Kidney glomerular epithelial cell (primary cell): ENCODE results near the gene HSPG2.
"Not testable (repeated sequence)": the region's sequence is repeated elsewhere in the genome, so short reads cannot be mapped to it uniquely, and the experiment has no call there.

Source experiments
- DNase-seq: peaks from one replicate; lab custom pipeline; 2025; lab: John Stamatoyannopoulos, UW

The HSPG2 gene

GRCh38 chr1:21937034-21937371, at the start of gene HSPG2:
Gene HSPG2 (minus strand): TSS chr1:21937310. CDS start chr1:21937217, 93 bp downstream.
- no peak for DNase-seq

DNA sequence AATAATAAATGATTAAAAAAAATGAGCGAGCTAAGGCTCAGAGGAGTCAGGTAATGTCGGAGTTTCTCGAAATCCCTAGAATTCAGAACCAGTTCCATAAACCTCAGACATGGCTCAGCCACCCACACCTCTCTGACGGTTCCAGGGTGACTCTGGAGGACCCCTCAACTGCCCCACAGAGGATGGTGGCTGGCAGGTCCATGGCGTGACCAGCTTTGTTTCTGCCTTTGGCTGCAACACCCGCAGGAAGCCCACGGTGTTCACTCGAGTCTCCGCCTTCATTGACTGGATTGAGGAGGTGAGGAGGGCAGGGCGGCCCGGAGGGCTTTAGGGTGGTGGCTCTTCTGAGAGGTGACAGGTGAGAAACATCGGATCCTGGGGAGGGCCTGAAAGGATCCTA, 49.3 kb upstream of the HSPG2 start:
- DNase-seq, result not testable (repeated sequence)

DNA sequence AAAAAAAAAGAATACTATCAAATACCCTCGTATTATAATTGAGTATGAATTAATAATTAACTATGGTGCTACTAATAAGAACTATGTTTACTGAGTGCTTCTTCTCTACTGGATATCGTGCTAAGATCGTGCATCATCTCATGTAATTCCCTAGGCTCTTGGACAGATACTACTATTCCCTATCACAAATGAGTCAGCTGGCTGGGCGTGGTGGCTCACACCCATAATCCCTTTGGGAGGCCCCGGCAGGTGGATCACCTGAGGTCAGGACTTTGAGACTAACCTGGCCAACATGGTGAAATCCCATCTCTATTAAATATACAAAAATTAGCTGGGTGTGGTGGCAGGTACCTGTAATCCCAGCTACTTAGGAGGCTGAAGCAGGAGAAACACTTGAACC, 48.8 kb upstream of the HSPG2 start:
- DNase-seq, result not testable (repeated sequence)

DNA sequence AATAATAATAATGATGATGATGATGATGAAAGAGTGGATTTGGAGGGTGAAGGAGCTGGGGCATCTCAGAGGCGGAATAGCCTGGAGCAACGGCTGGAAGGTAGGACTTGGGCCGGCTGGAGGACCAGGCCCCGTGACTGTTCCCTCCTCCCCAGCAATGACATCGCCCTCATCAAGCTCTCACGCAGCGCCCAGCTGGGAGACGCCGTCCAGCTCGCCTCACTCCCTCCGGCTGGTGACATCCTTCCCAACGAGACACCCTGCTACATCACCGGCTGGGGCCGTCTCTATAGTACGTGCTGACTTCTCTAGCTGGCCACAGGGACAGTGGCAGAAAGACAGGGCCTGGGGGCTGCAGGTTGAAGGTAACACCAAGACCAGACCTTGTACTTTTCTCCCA, 46.4 kb upstream of the HSPG2 start:
- not testable (repeated sequence) for DNase-seq

DNA sequence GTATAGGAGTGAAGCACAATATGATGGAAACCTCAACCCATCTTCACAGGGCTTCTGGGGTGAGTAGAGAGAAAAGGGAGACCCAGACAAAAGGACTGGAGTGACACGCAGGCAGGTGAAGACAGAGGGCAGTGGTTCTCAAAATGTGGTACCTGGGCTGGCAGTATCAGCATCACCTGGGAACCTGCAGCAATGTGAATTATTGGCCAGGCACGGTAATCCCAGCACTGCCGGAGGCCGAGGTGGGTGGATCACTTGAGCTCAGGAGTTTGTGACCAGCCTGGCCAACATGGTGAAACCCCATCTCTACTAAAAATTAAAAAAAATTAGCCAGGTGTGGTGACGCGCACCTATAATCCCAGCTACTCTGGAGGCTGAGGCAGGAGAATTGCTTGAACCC, 45.0 kb upstream of the HSPG2 start:
- DNase-seq, result not testable (repeated sequence)

GRCh38 chr1:21981253-21981652, 44.1 kb upstream of the HSPG2 start:
- DNase-seq, result not testable (repeated sequence)

DNA sequence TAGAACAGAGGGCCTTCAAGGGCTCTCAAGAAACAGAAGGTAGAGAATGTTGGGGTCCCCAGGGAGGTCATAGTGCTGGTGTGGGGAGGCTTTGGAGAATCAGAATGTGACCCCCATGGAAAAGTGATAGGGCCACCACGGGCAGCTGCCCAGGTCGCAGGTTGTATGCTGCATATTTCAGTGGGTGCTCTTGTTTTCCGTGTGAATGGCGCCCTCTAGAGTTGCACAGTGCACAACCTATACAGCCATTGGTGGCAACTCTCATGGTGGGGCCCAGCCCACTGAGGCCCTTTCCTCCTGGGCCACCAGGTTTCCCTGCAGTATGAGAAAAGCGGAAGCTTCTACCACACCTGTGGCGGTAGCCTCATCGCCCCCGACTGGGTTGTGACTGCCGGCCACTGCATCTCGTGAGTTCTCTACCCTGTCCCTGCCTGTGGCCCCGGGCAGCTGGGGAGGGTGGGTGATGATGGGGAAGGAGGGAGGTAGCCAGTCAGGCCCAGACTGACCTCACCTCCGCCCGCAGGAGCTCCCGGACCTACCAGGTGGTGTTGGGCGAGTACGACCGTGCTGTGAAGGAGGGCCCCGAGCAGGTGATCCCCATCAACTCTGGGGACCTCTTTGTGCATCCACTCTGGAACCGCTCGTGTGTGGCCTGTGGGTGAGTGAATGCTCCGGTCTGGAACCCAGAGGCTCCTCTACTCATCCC, 43.6 kb upstream of the HSPG2 start:
- not testable (repeated sequence) for DNase-seq

DNA sequence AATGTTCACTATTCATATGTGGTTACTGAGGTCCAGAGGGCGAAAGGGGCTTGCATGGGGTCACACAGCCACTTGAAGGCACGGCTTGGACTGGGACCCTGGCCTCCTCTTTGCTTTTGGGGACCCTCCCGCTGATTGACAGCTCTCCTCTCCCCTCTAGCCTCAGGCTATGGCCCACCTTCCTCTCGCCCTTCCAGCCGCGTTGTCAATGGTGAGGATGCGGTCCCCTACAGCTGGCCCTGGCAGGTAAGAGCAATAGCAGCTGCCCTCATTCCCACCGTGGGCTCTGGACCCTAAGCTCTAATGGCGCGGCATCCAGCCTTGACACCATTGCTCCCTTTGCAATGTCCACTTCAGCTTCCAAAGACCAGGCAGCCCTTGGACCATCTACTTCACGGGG, 41.1 kb upstream of the HSPG2 start:
- DNase-seq, result not testable (repeated sequence)

GRCh38 chr1:21976703-21977239, 39.7 kb upstream of the HSPG2 start, which contains the start of gene CELA3B:
Gene CELA3B (plus strand): TSS chr1:21977022. CDS start chr1:21977040, 18 bp downstream.
- DNase-seq, result not testable (repeated sequence)

DNA sequence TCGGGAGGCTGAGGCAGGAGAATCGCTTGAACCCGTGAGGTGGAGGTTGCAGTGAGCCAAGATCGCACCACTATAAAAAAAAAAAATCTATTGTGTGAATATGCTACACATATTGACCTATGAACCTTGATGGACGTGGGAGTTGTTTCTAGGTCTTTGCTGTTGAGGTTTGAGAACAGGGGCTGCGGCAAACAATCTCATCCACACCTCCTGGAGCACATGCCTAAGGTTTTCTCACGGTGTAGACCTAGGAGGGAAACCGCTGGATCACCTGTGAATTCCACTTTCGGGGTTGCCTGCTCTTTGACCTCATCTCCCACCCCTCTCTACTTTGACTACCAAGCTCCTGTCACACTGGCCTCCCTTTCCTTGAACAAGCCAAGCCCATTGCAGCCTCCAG, 38.2 kb upstream of the HSPG2 start:
- not testable (repeated sequence) for DNase-seq

GRCh38 chr1:21974699-21975098, 37.6 kb upstream of the HSPG2 start:
- DNase-seq, result not testable (repeated sequence)

- not testable (repeated sequence) for DNase-seq
Observed at GRCh38 chr1:21973948-21974347, 36.8 kb upstream of the HSPG2 start.

- DNase-seq, result not testable (repeated sequence)
Observed at GRCh38 chr1:21972973-21973441, 35.9 kb upstream of the HSPG2 start.

- DNase-seq, result not testable (repeated sequence)
Observed at GRCh38 chr1:21970523-21970922, 33.4 kb upstream of the HSPG2 start.

DNA sequence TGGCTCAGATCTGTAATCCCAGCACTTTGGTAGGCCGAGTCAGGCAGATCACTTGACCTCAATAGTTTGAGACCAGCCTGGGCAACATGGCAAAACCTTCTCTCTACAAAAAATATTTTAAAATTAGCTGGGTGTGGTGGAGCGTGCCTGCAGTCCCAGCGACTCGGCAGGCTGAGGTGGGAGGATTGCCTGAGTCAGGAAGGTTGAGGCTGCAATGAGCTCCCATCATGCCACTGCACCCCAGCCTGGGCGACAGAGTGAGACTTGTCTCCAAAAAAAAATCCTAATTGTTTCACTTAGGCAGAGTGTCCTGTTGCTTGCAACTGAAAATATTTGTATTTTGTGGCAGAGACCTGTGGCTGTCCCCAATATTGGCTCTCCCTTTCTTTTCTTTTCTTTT, 32.0 kb upstream of the HSPG2 start:
- not testable (repeated sequence) for DNase-seq

DNA sequence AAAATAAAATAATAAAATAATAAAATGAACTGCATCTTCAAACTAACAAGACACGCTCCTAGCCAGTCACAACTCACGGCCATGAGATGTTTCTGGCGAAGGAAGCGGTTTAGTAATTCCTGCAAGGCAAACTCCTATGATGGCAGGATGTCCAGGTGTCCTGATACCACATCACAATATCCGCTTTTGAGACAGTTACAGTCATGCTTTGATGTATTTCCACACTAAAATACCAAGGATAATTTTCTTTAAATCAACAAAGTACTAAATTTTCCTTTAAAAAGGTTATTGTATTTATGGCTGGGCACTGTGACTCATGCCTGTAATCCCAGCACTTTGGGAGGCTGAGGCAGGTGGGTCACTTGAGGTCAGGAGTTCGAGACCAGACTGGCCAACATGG, 30.1 kb upstream of the HSPG2 start:
- DNase-seq, result not testable (repeated sequence)

GRCh38 chr1:21966247-21967000, 29.3 kb upstream of the HSPG2 start:
- peak; percentile 68 for DNase-seq

DNA sequence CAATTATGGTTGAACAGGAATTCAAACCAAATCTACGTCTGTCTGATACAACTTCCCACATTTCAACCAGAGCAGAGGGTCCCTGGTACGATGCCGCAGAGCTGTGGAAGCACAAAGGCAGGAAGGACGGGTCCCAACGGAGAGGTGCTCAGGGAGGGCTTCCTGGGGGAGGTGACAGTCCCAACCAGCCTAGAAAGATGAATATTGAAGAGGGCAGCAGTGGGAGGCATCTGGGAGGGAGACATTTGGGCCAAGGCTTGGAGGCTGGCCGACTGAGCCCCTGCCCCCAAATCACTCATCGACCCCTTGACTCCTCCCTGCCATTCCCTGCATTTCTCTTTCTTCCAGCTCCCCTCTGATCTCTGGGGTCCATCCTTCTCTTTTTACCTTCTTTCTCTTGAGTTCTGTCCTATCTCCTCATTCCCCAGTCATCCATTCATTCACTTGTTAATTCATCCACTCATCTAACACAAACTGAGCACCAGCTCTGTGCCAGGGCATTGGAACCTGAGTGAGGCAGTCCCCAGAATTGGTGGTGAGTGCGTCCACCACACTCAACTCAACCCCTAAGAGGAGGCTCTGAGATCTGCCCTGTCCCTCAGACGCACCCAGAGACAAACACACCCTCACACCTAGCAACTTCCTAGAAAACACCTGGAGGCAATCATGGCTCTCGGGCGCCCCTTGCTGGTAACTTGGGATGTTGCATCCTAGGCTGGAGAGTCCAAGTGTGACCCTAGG, 26.5 kb upstream of the HSPG2 start:
- peak; percentile 76 for DNase-seq

DNA sequence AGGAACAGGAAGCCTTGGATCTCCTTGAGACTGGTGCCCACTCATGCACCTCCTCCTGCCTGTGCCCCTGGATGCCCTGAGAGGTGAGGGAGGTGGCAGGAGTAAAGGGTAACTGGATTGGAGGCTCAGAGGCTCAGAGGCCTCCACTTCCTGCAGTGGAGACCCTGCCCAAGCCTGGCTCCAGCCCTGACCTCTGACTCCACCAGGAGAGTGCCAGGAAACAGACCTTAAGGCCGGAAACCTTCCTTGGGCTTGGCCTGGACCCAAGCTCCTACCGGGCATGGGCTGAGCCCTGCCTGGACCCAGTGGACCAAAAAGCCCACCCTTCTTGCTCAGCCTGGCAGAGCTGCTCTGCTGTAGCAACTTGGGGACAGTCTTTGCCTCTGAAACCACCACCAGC, 24.7 kb upstream of the HSPG2 start:
- no peak for DNase-seq

DNA sequence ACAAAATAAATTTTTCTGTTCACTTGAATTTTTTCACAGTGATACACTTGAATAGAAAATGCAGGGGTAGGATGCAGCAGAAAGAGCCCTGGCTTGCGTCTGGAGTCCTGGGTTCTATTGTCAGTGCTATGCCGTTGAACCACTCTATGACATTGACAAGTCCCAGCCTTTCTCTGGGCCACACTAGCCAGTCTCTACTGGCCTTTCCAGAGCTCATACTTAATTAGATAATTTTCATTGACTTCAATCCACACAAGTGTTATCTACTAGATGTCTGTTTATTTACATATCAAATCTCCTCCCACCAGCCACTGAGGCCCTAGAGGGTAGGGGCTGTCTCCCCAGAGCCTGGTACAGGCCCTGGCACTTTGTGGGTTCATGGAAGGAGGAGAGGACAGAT, 24.2 kb upstream of the HSPG2 start:
- DNase-seq, result no peak

GRCh38 chr1:21956720-21957552, 19.8 kb upstream of the HSPG2 start:
- DNase-seq, result peak; percentile 93
